Calu3 (cell line): ENCODE data around the gene NME3. TPM values are rescaled to one million over a fixed set of nuclear protein-coding genes. Genes with fewer than 3 reads are reported as not detected.

Source experiments
- BruUV-seq: library from RNA; stranded (reverse); fragments of 400-500 nt; replicated peaks from 2 replicates; lab custom pipeline; 2021; lab: Mats Ljungman, UMichigan
- CTCF ChIA-PET: fragments of 300-600 bp; sonication (Branson Sonifier 250); formaldehyde crosslinking; loops from one replicate; lab custom pipeline; 2022; ENCODE audit warnings: antibody characterized with exemption; lab: Charles Lee
- DNase-seq: peaks from one replicate; pipeline ENCODE4 v3.0.0; 2022
- H3K27ac Mint-ChIP-seq: one replicate; pipeline ENCODE4 v1.8.0; 2022; ENCODE audit warnings: mixed read lengths; ENCODE audit not compliant: unreplicated experiment
- H3K27me3 Mint-ChIP-seq: one replicate; pipeline ENCODE4 v1.8.0; 2022; ENCODE audit warnings: mixed read lengths; ENCODE audit not compliant: unreplicated experiment
- H3K36me3 Mint-ChIP-seq: one replicate; pipeline ENCODE4 v1.8.0; 2022; ENCODE audit warnings: mild to moderate bottlenecking, moderate library complexity, mixed read lengths; ENCODE audit not compliant: insufficient read depth, unreplicated experiment
- H3K4me1 Mint-ChIP-seq: one replicate; pipeline ENCODE4 v1.8.0; 2022; ENCODE audit warnings: mild to moderate bottlenecking, low read depth, mixed read lengths; ENCODE audit not compliant: unreplicated experiment
- H3K4me3 Mint-ChIP-seq: one replicate; pipeline ENCODE4 v1.8.0; 2022; ENCODE audit warnings: mild to moderate bottlenecking, low read depth, moderate library complexity, mixed read lengths; ENCODE audit not compliant: unreplicated experiment
- H3K9me3 Mint-ChIP-seq: one replicate; pipeline ENCODE4 v1.8.0; 2022; ENCODE audit warnings: low read depth, mixed read lengths; ENCODE audit not compliant: unreplicated experiment
- intact Hi-C: fragments of 100-400 bp; cut with micrococcal nuclease; formaldehyde crosslinking; loops from one replicate; pipeline ENCODE4 v1.10.0; 2022; ENCODE audit not compliant: unreplicated experiment
- total RNA-seq: library from RNA; stranded (reverse); gene quantifications from 2 replicates; pipeline ENCODE4 v1.2.3, GENCODE V29; 2022
- TF ChIP-seq, protein P1 (sequence below): fragments of 200-600 bp; IDR thresholded peaks from one replicate; pipeline ENCODE4 v1.8.0; 2022; ENCODE audit warnings: antibody characterized with exemption; ENCODE audit not compliant: unreplicated experiment

NME3 gene
- total RNA-seq, 1 experiment from 2014 or later: 64.3 TPM

DNA sequence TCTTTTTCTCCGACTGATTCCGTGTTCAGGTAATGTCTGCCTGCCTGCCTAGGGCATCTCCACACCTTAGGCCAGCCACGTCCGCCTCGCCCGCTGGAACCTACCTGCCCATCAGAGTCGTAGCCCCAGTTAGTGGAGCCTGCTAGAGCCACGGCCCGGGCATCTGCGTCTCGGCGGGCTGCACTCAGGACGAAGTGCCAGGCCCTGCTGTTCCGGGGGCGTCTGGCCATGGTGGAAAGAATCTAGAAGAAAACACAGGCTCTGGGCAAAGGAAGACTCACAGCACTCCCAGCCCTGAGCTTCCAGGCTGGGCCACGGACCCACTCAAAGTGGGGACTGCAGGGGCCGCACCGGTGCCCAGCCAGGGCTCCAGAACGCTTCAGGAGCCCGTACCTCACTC lies 9.9 kb upstream of the NME3 start:
- no peaks in the 10 kb centered on the region for H3K9me3 Mint-ChIP-seq
- CTCF ChIA-PET: interaction anchor here (0.6 kb wide), 1 partner anchor 109 kb away, joined by 6 read pairs; no protein-coding TSS in a partner anchor
- peak overlapping the region; percentile 91 for H3K4me3 Mint-ChIP-seq
- no peaks in the 10 kb centered on the region for H3K27me3 Mint-ChIP-seq
- BruUV-seq: no TSS peak
- intact Hi-C loops: no loop called here
- TF ChIP-seq, protein P1, sequence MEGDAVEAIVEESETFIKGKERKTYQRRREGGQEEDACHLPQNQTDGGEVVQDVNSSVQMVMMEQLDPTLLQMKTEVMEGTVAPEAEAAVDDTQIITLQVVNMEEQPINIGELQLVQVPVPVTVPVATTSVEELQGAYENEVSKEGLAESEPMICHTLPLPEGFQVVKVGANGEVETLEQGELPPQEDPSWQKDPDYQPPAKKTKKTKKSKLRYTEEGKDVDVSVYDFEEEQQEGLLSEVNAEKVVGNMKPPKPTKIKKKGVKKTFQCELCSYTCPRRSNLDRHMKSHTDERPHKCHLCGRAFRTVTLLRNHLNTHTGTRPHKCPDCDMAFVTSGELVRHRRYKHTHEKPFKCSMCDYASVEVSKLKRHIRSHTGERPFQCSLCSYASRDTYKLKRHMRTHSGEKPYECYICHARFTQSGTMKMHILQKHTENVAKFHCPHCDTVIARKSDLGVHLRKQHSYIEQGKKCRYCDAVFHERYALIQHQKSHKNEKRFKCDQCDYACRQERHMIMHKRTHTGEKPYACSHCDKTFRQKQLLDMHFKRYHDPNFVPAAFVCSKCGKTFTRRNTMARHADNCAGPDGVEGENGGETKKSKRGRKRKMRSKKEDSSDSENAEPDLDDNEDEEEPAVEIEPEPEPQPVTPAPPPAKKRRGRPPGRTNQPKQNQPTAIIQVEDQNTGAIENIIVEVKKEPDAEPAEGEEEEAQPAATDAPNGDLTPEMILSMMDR: no peak
- H3K4me1 Mint-ChIP-seq: peaks cover 13% of the 10 kb centered on the region
- H3K36me3 Mint-ChIP-seq: peaks cover 91% of the 10 kb centered on the region
- H3K27ac Mint-ChIP-seq: peak overlapping the region; percentile 94
- DNase-seq: no peak

DNA sequence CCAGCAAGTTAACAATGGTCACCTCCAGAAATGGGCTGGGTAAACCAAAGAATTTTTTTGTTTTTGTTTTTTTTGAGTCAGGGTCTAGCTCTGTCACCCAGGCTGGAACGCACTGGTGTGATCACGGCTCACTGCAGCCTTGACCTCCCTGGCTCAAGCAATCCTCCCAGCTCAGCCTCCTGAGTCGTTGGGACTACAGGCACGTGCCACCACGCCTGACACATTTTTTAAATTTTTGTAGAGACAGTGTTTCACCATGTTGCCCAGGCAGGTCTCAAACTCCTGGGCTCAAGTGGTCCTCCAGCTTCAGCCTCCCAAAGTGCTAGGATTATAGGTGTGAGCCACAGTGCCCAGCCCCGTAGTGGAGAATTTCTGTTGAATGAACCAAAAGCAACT lies 9.3 kb upstream of the NME3 start:
- no peak for DNase-seq
- H3K9me3 Mint-ChIP-seq: no peaks in the 10 kb centered on the region
- H3K4me3 Mint-ChIP-seq: peak overlapping the region; percentile 91
- TF ChIP-seq, protein P1: no peak
- peak overlapping the region; percentile 44 for H3K27ac Mint-ChIP-seq
- CTCF ChIA-PET: no interaction called here
- H3K4me1 Mint-ChIP-seq: peaks cover 13% of the 10 kb centered on the region
- intact Hi-C loops: no loop called here
- H3K27me3 Mint-ChIP-seq: no peaks in the 10 kb centered on the region
- BruUV-seq: TSS peak; percentile 67
- H3K36me3 Mint-ChIP-seq: peaks cover 95% of the 10 kb centered on the region

GRCh38 chr16:1779741-1780676 lies 8.7 kb upstream of the NME3 start:
- peaks cover 95% of the 10 kb centered on the region for H3K36me3 Mint-ChIP-seq
- H3K27ac Mint-ChIP-seq: peak overlapping the region; percentile 44
- H3K4me1 Mint-ChIP-seq: peaks cover 13% of the 10 kb centered on the region
- DNase-seq: no peak
- H3K27me3 Mint-ChIP-seq: no peaks in the 10 kb centered on the region
- no TSS peak for BruUV-seq
- no peak overlapping the region for H3K4me3 Mint-ChIP-seq
- CTCF ChIA-PET: no interaction called here
- intact Hi-C loops: no loop called here
- no peaks in the 10 kb centered on the region for H3K9me3 Mint-ChIP-seq
- TF ChIP-seq, protein P1: no peak

GRCh38 chr16:1779234-1779701 lies 7.9 kb upstream of the NME3 start:
- peaks cover 100% of the 10 kb centered on the region for H3K36me3 Mint-ChIP-seq
- no peaks in the 10 kb centered on the region for H3K9me3 Mint-ChIP-seq
- intact Hi-C loops: no loop called here
- H3K4me3 Mint-ChIP-seq: peak overlapping the region; percentile 4
- H3K4me1 Mint-ChIP-seq: peaks cover 13% of the 10 kb centered on the region
- no peak for DNase-seq
- H3K27me3 Mint-ChIP-seq: no peaks in the 10 kb centered on the region
- TF ChIP-seq, protein P1: no peak
- CTCF ChIA-PET: no interaction called here
- no TSS peak for BruUV-seq
- H3K27ac Mint-ChIP-seq: peak overlapping the region; percentile 71
